Adrenal gland (tissue), 12 donors: ENCODE results near the gene GMCL1. TPM values are rescaled to one million over a fixed set of nuclear protein-coding genes. Genes with fewer than 3 reads are reported as not detected.
"Not testable (repeated sequence)": the region's sequence is repeated elsewhere in the genome, so short reads cannot be mapped to it uniquely, and the experiment has no call there.

Experiments used
- DNase-seq, 7 donors: peaks; one replicate each; pipeline ENCODE4 v3.0.0-alpha.2; 2019 to 2020
- H3K27ac ChIP-seq, 5 donors: fragments of 200-600 bp; sonication (generic) in 4 of 5; 1 replicate in 3 of 5; 2 replicates in 2 of 5; pipeline versions ENCODE4 v1.5.1 to v1.8.0; 2016 to 2020; ENCODE audit warnings: mild to moderate bottlenecking in 1 of 5
- H3K27me3 ChIP-seq: fragments of 200-600 bp; 2 replicates; pipeline ENCODE4 v1.8.0; 2021
- H3K36me3 ChIP-seq, 2 donors: fragments of 200-600 bp; replicated peaks in 1 of 2; 1 replicate in 1 of 2; 2 replicates in 1 of 2; pipeline versions ENCODE4 v1.5.1 to v1.8.0; 2018 to 2022
- H3K4me1 ChIP-seq, 2 donors: fragments of 200-600 bp; replicated peaks in 1 of 2; 1 replicate in 1 of 2; 2 replicates in 1 of 2; pipeline versions ENCODE4 v1.5.1 to v1.8.0; 2018 to 2021
- H3K4me3 ChIP-seq, 4 donors: fragments of 200-600 bp; sonication (generic) in 3 of 4; one replicate each; pipeline ENCODE4 v1.5.1; 2016 to 2018
- H3K9me3 ChIP-seq, 3 donors: fragments of 200-600 bp; sonication (generic) in 1 of 3; replicated peaks in 1 of 3; 1 replicate in 2 of 3; 2 replicates in 1 of 3; pipeline versions ENCODE4 v1.5.1 to v1.8.0; 2016 to 2021
- POLR2A ChIP-seq, 2 donors: fragments of 450-650 bp; IDR thresholded peaks; one replicate each; pipeline ENCODE4 v1.6.1; 2017; ENCODE audit warnings: antibody characterized with exemption in 2 of 2, mild to moderate bottlenecking in 2 of 2, moderate library complexity in 1 of 2
- WGBS, 4 donors: extraction: QIAGEN DNeasy Blood & Tissue Kit in 2 of 4; methylation state at CpG; one replicate each; pipeline versions ENCODE4 v1.1.5 to v1.1.7; 2013 to 2017; 5-methylcytosine and 5-hydroxymethylcytosine counted together
- intact Hi-C, 2 donors: fragments of 100-400 bp; cut with DNase I; formaldehyde crosslinking; loops; one replicate each; pipeline versions ENCODE4 v1.14.1 to v1.15.0; 2022 to 2023
- polyA plus RNA-seq, 3 donors: library from polyadenylated mRNA; stranded (reverse); fragments of 200-250 nt in 2 of 3; fragments of 350-450 nt in 1 of 3; fragmentation: Illumina TruSeq in 1 of 3; extraction: RNeasy Lipid Tissue Mini Kit (QIAGEN cat#74804) in 1 of 3; gene quantifications; one replicate each; pipeline ENCODE4 v1.2.3, GENCODE V29; 2013 to 2014
- total RNA-seq, 9 donors: library from RNA; depleted of rRNA in 4 of 9; stranded (reverse); fragments of >200 nt in 4 of 9; fragments of 120-200 nt in 1 of 9; fragmentation: NEBNext Ultra II Directional in 1 of 9; extraction: Animal tissue kit (Norgen Biotek cat#: 25700) in 1 of 9; gene quantifications; one replicate each; pipeline versions ENCODE4 v1.1.0 to v1.2.4, GENCODE V29; 2013 to 2023
- TF ChIP-seq, protein P1 (sequence below), 6 experiments: fragments of 450-650 bp in 4 of 6; fragments of 200-600 bp in 2 of 6; sonication (generic) in 1 of 6; IDR thresholded peaks; 1 replicate in 5 of 6; 2 replicates in 1 of 6; pipeline versions ENCODE4 v1.5.1 to v1.8.0; 2016 to 2021; ENCODE audit warnings: antibody characterized with exemption in 6 of 6, mild to moderate bottlenecking in 2 of 6, moderate library complexity in 1 of 6
- donor health status: healthy with polysubstance abuse.
- donor health status: Bipolar disorder and iron deficiency.
- donor health status: DM: yes; HTN: yes; CAD: no.
- donor health status: DM: no; HTN: no; CAD: no.
- donor health status: DM: no; HTN: no; CAD: no.
- donor health status: DM: yes; HTN: yes; CAD: no.

Gene GMCL1
- total and polyA plus RNA-seq, 12 donors: 2.8 to 14.9 (median 10.2) TPM

DNA sequence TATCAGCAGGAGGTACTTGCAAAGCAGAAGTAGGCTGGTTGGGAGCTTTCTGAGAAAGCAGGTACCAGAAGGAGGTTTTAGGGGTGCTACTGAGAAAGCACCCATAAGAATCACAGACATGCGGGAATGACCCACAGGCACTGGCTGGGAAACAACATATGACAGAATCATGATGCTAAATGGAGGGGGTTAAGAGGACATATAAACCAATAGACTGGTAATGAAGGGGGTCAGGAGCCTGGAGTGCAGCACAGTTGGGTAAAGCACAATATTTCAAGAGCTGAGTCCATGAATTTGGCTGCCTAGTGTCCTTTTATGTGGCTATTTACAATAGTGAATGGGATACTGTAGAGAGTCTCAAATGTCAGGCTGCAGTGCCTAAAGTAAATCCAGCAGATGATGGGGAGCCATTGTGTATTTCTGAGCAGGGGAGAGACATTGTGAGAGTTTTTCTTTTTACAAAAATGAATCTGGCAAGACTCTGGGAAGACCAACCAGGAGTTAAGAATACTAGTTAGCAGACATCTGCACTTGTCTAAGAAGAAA is 27.6 kb upstream of the GMCL1 start:
- H3K27ac ChIP-seq: no peak overlapping the region
- TF ChIP-seq POLR2A (IDR thresholded peaks at IDR 0.05): no peak
- TF ChIP-seq, protein P1, sequence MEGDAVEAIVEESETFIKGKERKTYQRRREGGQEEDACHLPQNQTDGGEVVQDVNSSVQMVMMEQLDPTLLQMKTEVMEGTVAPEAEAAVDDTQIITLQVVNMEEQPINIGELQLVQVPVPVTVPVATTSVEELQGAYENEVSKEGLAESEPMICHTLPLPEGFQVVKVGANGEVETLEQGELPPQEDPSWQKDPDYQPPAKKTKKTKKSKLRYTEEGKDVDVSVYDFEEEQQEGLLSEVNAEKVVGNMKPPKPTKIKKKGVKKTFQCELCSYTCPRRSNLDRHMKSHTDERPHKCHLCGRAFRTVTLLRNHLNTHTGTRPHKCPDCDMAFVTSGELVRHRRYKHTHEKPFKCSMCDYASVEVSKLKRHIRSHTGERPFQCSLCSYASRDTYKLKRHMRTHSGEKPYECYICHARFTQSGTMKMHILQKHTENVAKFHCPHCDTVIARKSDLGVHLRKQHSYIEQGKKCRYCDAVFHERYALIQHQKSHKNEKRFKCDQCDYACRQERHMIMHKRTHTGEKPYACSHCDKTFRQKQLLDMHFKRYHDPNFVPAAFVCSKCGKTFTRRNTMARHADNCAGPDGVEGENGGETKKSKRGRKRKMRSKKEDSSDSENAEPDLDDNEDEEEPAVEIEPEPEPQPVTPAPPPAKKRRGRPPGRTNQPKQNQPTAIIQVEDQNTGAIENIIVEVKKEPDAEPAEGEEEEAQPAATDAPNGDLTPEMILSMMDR (IDR thresholded peaks at IDR 0.05): no peak
- H3K9me3 ChIP-seq: no peaks in the 10 kb centered on the region
- H3K4me1 ChIP-seq: peaks cover 0 to 18% of the 10 kb centered on the region in 2 donors
- no peaks in the 10 kb centered on the region for H3K27me3 ChIP-seq
- intact Hi-C loops: no loop called here
- 94 to 98% (median 95%) methylated on average over 1 of the region's 1 CpG for WGBS, 4 donors
- H3K4me3 ChIP-seq: no peak overlapping the region
- peaks cover 0 to 6% of the 10 kb centered on the region in 2 donors for H3K36me3 ChIP-seq
- DNase-seq: no peak

DNA sequence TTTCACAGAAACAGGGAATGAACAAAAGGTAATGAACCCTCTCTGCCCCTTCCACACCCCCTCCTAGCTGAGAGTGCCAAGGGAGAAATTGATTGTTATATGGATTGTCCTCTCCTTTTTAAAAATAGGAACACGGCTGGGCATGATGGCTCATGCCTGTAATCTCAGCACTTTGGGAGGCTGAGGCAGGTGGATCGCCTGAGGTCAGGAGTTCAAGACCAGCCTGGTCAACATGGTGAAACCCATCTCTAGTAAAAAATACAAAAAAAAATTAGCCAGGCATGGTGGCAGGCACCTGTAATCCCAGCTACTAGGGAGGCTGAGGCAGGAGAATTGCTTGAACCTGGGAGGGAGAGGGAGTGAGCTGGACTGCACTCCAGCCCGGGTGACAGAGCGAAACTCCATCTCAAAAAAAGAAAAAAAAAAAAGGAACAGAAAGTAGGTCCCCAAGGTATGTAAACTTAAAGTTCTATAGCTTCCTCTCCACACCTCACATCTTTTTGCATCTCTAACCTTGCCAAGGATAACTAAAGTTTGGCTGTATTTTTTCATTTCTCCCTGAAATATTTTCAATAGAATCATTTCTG is 26.6 kb upstream of the GMCL1 start:
- DNase-seq, intact Hi-C loops, H3K27me3 ChIP-seq, H3K4me3 ChIP-seq, H3K36me3 ChIP-seq, H3K27ac ChIP-seq, H3K9me3 ChIP-seq: not testable (repeated sequence)
- peaks cover 0 to 16% of the 10 kb centered on the region in 2 donors for H3K4me1 ChIP-seq
- WGBS, 4 donors: 86 to 95% (median 91%) methylated on average over 4 of the region's 4 CpGs

DNA sequence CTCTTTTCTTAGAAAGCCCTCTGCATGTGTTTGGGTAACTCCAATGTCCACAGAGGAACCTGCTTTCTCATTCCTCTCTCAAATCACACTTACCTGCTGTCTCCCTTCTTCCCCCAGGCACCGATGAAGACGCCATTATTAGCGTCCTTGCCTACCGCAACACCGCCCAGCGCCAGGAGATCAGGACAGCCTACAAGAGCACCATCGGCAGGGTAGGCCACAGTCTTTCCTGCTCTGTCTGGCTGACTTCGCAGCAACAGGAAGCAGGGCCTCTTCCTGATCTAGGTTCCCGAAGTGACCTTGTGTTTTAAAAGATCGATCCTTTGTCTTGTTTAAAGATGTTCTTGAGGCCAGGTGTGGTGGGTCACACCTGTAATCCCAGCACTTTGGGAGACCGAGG is 25.0 kb upstream of the GMCL1 start:
- no peak for DNase-seq
- no peak overlapping the region for H3K27ac ChIP-seq
- 76 to 86% (median 79%) methylated on average over 11 of the region's 11 CpGs for WGBS, 4 donors
- no peaks in the 10 kb centered on the region for H3K9me3 ChIP-seq
- peaks cover 0 to 6% of the 10 kb centered on the region in 2 donors for H3K36me3 ChIP-seq
- H3K4me3 ChIP-seq: no peak overlapping the region
- H3K27me3 ChIP-seq: no peaks in the 10 kb centered on the region
- peaks cover 0 to under 1% of the 10 kb centered on the region in 2 donors for H3K4me1 ChIP-seq
- TF ChIP-seq POLR2A (IDR thresholded peaks at IDR 0.05): no peak
- TF ChIP-seq, protein P1 (IDR thresholded peaks at IDR 0.05): no peak
- intact Hi-C loops: no loop called here

DNA sequence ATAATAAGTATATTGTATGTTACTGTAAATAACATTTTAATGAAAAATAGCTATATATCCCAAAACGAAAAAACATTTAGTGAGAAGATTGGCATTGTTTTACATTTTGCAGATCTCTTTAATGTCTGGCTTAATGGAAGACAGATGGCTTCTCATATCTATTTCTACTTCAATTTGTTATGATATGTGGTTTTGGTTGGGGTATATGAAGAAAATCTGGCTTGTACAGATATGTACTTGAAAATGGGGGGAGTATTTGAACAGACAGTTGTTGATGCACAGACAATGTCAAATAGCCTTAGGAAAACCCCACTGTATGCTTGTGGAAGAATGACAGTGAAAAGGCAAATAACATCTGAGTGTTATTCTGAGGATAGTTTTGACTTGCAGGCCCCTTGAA is 23.6 kb upstream of the GMCL1 start:
- Histone ChIP-seq H3K9me3 (no peaks in the 10 kb centered on the region), H3K4me3 (no peak overlapping the region), H3K4me1 (no peaks in the 10 kb centered on the region), H3K27ac (no peak overlapping the region), H3K27me3 (no peaks in the 10 kb centered on the region), H3K36me3 (peaks cover 0 to 6% of the 10 kb centered on the region in 2 donors)
- intact Hi-C loops: no loop called here
- no peak for DNase-seq
- TF ChIP-seq, protein P1 (IDR thresholded peaks at IDR 0.05): no peak
- TF ChIP-seq POLR2A (IDR thresholded peaks at IDR 0.05): no peak
- 91 to 96% (median 95%) methylated on average over 1 of the region's 1 CpG for WGBS, 4 donors
